RWPE2 (cell line): Measurements from ENCODE around the gene SLC39A11.

ENCODE experiments used
- ATAC-seq: fragments of 200-7000 bp; cut with Tn5 transposase; 3 replicates; pipeline ENCODE4 v1.9.1; 2021; ENCODE audit warnings: low read depth
- DNase-seq: peaks from one replicate; pipeline ENCODE4 v3.0.0-alpha.2; 2020; ENCODE audit warnings: low spot score
- H3K27ac ChIP-seq: fragments of 450-650 bp; 2 replicates; pipeline ENCODE4 v1.5.1; 2017; ENCODE audit warnings: mild to moderate bottlenecking; ENCODE audit not compliant: poor library complexity, severe bottlenecking
- H3K27me3 ChIP-seq: fragments of 250-450 bp; sonication (Bioruptor Pico); 2 replicates; pipeline ENCODE4 v1.5.1; 2021; ENCODE audit warnings: mild to moderate bottlenecking, moderate library complexity; ENCODE audit not compliant: insufficient read depth, poor library complexity, severe bottlenecking
- H3K36me3 ChIP-seq: fragments of 250-450 bp; sonication (Bioruptor Pico); 2 replicates; pipeline ENCODE4 v1.5.1; 2020; ENCODE audit warnings: low read depth, mild to moderate bottlenecking, moderate library complexity
- H3K4me1 ChIP-seq: fragments of 250-450 bp; sonication (Bioruptor Pico); 2 replicates; pipeline ENCODE4 v1.5.1; 2021; ENCODE audit warnings: mild to moderate bottlenecking, moderate library complexity; ENCODE audit not compliant: insufficient read depth, poor library complexity, severe bottlenecking
- H3K4me3 ChIP-seq: fragments of 250-450 bp; sonication (Bioruptor Pico); 2 replicates; pipeline ENCODE4 v1.5.1; 2021; ENCODE audit warnings: mild to moderate bottlenecking, moderate library complexity; ENCODE audit not compliant: severe bottlenecking
- H3K9me3 ChIP-seq: fragments of 250-450 bp; sonication (Bioruptor Pico); 2 replicates; pipeline ENCODE4 v1.5.1; 2021; ENCODE audit warnings: mild to moderate bottlenecking, moderate library complexity; ENCODE audit not compliant: severe bottlenecking
- CTCF ChIP-seq: fragments of 450-650 bp; IDR thresholded peaks from one replicate; pipeline ENCODE4 v1.5.1; 2017; ENCODE audit warnings: mild to moderate bottlenecking, moderate library complexity; ENCODE audit not compliant: poor library complexity, severe bottlenecking

The SLC39A11 gene

GRCh38 chr17:72884066-72884465, 208.4 kb downstream of the SLC39A11 start:
- ATAC-seq (no peak), DNase-seq (no peak)
- TF ChIP-seq CTCF, result no peak
- H3K27me3 ChIP-seq, result no peaks in the 10 kb centered on the region
- H3K4me1 ChIP-seq, result no peaks in the 10 kb centered on the region
- H3K4me3 ChIP-seq, result no peak overlapping the region
- H3K36me3 ChIP-seq, result no peaks in the 10 kb centered on the region
- H3K27ac ChIP-seq, result no peak overlapping the region
- peaks cover 4% of the 10 kb centered on the region for H3K9me3 ChIP-seq

- no peak for TF ChIP-seq CTCF
- no peak overlapping the region for H3K4me3 ChIP-seq
- no peaks in the 10 kb centered on the region for H3K4me1 ChIP-seq
- no peak for DNase-seq
- no peak overlapping the region for H3K27ac ChIP-seq
- peaks cover 4% of the 10 kb centered on the region for H3K9me3 ChIP-seq
- no peak for ATAC-seq
- H3K36me3 ChIP-seq, result no peaks in the 10 kb centered on the region
- no peaks in the 10 kb centered on the region for H3K27me3 ChIP-seq
These were observed 209.1 kb downstream of the SLC39A11 start for GRCh38 chr17:72883351-72883750.

GRCh38 chr17:72882426-72882825, 210.1 kb downstream of the SLC39A11 start:
- H3K9me3 ChIP-seq, result peaks cover 4% of the 10 kb centered on the region
- H3K27ac ChIP-seq, result no peak overlapping the region
- ATAC-seq, result no peak
- H3K4me1 ChIP-seq, result no peaks in the 10 kb centered on the region
- no peaks in the 10 kb centered on the region for H3K27me3 ChIP-seq
- no peak for TF ChIP-seq CTCF
- no peaks in the 10 kb centered on the region for H3K36me3 ChIP-seq
- no peak for DNase-seq
- no peak overlapping the region for H3K4me3 ChIP-seq

GRCh38 chr17:72879877-72880276, 212.6 kb downstream of the SLC39A11 start:
- H3K9me3 ChIP-seq, result peaks cover 5% of the 10 kb centered on the region
- no peaks in the 10 kb centered on the region for H3K4me1 ChIP-seq
- DNase-seq (no peak), ATAC-seq (no peak)
- no peaks in the 10 kb centered on the region for H3K36me3 ChIP-seq
- no peak for TF ChIP-seq CTCF
- H3K4me3 ChIP-seq, result no peak overlapping the region
- no peaks in the 10 kb centered on the region for H3K27me3 ChIP-seq
- H3K27ac ChIP-seq, result peak overlapping the region; percentile 27

- TF ChIP-seq CTCF, result no peak
- Histone ChIP-seq H3K9me3 (peaks cover 5% of the 10 kb centered on the region), H3K4me1 (no peaks in the 10 kb centered on the region), H3K27ac (peak overlapping the region; percentile 27), H3K36me3 (no peaks in the 10 kb centered on the region), H3K4me3 (no peak overlapping the region), H3K27me3 (no peaks in the 10 kb centered on the region)
- DNase-seq, result no peak
- ATAC-seq, result no peak
These were observed 213.4 kb downstream of the SLC39A11 start for GRCh38 chr17:72878975-72879660.
